LHCN-M2 (cell line): ENCODE data around the gene FUS. TPM values are rescaled to one million over a fixed set of nuclear protein-coding genes. Genes with fewer than 3 reads are reported as not detected.
"Not testable (repeated sequence)": the region's sequence is repeated elsewhere in the genome, so short reads cannot be mapped to it uniquely, and the experiment has no call there.

Experiments used
- DNase-seq: peaks from one replicate; pipeline ENCODE4 v3.0.0-alpha.2; 2012; ENCODE audit warnings: low read depth
- polyA plus RNA-seq: library from polyadenylated mRNA; unstranded; fragments of >200 nt; gene quantifications from one replicate; pipeline ENCODE4 v1.2.1, GENCODE V29; 2012; ENCODE audit warnings: missing spikeins
- total RNA-seq: library from RNA; depleted of rRNA; stranded (reverse); fragments of >200 nt; gene quantifications from 2 replicates; pipeline ENCODE4 v1.2.3, GENCODE V29; 2014; rRNA removed

Gene FUS
- 42.3 and 58.2 TPM in 2 replicates for total RNA-seq
- polyA plus RNA-seq: 552 TPM

DNA sequence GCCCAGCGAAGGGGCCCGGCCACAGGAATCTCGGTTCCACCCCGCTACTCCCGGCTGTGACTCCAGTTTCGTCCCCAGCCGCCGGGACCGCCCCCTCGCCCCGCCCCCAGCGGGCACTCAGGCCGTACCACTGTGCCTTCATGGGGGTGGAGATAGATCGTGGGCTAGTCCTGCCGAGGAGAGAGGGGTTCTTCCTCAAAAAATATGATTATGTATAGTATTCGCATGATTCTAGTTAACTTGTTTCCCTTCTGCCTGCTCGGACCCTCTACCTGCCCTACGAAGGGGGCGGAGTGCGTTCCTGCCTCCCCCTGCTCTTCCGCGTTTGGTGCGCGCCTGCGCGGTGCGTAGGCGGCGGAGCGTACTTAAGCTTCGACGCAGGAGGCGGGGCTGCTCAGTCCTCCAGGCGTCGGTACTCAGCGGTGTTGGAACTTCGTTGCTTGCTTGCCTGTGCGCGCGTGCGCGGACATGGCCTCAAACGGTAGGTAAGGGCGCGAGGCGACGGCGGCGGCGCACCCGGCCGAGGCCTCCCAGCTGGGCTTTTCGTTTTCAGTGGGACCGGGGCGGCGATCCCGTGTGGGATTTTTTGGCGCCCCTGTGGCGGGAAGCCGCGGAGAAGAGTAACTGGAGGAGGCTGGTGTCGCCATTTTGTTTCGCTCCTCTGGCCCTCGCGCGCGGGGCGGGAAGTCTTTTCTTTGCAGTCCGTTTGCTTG lies at the start of gene FUS:
Gene FUS (plus strand): TSS at position 393 of the 713 bp plus-strand sequence. CDS start 76 bp downstream, at position 469.
- DNase-seq: peak; percentile 78

DNA sequence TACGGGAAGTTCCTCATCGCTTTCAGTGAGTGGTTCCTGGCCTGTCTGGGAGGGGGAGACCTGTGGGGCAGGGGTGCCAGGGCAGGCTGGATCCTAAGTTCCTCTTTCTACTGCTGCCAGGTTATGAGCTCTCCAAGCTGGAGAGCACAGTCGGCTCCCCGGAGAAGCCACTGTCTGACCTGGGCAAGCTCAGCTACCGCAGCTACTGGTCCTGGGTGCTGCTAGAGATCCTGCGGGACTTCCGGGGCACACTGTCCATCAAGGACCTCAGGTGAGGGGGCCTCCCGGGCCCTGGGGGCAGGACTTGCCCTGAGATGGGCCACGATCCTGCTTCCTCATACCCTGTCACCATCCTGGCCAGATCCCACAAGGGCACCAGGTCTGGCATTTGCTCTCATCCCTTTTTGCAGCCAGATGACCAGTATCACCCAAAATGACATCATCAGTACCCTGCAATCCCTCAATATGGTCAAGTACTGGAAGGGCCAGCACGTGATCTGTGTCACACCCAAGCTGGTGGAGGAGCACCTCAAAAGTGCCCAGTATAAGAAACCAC lies 49.5 kb upstream of the FUS start:
- no peak for DNase-seq

DNA sequence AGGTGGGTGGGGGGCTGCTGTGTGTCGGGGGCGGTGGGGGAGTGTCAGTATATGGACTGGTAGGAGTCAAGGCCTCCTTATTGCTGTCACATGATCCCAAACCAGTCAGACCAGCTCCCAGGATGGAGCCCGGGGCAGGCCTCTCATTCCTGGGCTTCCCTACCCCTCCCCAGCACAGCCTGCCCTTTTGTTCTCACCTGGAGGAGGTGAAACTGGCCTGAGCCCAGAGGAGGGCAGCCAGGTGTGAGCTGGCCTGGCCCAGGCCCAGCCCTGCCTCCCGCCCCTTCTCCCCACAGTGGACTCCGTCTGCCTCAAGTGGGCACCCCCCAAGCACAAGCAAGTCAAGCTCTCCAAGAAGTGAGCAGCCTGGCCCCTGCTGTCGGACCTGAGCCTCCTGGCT lies 49.0 kb upstream of the FUS start:
- no peak for DNase-seq

DNA sequence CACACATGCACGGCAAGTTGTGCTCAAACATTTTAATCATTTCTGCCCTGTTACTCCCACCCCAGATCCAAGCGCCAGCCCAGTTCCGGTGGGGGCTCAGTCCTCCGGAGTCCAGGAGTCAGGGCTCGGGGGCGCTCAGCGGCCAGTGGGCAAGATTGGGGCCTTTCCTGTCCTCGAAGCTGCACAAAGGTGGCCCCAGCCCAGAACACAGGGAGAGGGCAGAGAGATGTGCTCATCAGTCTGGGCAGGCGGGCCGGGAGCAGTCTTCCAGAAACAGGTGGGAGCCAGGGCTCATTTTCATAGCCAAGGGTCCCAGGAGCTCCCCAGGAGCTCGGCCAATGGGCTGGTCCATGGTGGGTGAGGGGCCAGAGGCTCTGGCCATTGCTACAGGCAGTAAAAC lies 48.5 kb upstream of the FUS start:
- DNase-seq: no peak

DNA sequence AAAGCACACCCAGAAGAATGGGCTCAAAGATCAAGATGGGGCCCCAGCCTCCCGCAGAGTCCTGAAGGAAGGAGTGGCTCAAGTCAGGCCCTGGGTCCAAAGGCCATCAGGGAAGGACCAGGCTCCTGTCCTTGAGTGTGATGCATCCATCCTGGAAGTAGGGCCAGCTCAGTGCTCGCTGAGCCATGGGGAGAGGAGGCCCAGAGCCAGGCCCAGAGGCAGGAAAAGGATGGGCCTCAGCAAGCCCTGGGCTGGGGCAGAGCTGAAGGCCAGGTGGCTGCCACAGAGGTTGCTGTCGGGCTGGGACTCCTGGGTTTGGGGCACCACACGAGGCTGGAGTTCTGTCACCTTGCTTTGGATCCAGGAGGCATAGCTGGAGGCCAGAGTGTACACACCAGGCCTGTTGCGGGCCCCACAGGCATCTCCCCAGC lies 48.1 kb upstream of the FUS start:
- no peak for DNase-seq

DNA sequence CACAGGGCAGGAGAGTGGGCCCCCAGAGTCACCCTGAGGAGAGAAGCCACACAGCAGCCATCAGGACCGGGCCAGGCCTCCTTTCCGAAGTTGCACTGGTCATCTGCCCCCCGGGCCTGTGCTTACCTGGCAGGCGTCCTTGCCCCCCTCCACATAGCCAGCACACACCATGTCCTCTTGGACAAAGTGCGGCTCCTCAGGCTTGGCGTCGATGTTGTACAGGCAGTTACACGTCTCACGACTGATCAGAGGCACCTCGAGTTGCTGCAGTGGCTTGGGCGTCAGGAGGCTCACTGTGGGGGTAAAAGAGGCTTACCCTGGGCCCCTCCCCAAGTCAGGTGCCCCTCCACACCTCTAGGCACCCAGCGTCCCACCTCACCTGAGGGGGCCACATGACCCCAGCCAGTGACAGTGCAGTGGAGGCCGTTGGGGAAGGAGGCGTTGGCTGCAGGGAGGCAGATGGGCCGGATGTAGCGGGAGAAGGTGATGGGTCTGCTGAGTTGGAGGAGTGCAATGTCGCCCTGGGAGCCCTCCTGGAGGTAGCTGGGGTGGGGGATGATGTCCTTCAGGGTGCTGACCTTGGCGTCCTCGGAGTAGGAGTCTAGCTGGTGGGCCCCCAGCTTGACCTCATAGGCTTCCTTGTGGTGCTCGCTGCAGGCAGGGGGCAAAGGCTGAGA lies 47.5 kb upstream of the FUS start:
- DNase-seq: no peak

DNA sequence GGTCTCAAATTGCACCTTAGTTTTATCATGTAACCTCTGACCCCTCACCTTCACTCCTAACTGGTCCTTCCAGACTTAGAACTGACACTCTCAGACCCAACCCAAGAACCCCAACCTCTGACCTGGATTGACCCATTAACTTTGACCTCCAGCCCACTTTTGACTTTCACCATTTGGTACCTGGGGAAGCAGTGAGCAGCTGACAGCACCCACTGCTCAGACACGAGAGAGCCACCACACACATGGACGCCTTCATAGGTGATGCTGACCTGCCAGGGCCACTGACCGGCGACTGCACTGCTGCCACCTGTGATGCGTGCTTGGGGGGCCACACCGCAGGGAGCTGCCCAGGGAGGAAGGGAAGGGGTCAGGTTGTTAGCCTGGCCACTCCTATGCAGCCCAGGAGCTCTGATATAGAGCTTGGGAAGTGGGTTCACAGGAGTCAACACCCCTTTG lies 46.9 kb upstream of the FUS start:
- DNase-seq: no peak

DNA sequence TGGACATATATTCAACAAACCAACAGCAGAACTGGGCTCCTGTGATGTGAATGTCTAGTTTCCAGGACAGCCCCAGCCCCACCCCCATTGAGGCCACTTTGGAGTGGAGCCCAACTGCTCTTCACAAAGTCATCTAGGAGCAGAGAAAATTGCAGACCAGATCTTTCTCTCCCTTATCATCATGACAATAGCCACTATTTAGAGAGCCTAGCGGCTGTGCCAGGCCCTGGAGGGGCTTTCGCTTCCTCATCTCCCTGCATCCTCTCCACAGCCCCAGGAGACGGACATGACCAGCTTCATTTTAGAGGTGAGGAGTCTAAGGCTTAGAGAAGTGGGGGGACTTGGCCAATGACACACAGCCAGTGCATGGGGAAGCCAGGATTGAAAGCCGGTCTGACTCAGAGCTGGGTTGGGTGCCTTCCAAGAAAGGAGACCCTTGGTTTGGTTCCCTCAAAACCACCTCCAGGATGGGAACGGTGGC lies 45.8 kb upstream of the FUS start:
- no peak for DNase-seq

DNA sequence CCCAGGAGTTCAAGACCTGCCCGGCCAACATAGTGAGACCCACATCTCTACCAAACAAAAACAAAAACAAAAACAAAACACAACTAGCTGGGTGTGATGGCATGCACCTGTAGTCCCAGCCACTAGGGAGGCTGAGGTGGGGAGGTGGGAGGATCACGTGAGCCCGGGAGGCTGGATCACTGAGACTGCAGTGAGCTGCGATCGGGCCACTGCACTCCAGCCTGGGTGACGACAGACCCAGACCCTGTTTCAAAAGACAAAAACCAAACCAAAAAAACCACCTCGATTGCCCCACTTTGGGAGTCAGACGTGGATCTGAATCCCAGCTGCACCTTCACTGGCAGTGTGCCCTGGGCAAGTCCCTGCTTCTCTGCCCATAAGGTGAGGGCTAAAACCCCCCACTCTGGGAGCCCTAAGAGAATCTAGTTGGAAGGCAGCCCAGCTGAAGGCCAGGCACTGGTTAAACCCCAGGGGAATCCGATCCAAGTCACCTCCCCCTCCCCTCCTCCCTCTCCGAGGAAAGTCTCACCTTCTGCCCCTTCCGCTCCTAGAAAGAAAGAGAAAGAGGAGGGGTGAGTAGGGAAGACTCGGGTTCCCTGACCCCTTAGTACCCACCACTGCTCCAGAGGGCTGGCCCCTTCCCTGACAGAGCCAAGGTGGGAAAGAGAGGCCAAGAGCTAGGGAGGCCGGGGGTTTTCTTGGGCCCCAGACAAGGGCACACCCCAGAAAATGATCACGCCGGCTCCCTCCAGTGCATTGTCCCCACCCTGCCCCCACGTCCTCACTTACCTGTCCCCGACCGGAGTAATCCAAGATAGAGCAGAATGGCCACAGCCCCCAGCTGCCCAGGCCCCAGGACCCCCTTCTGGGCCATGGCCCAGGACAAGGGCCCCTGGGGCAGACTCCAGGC lies 45.1 kb upstream of the FUS start:
- DNase-seq: no peak

DNA sequence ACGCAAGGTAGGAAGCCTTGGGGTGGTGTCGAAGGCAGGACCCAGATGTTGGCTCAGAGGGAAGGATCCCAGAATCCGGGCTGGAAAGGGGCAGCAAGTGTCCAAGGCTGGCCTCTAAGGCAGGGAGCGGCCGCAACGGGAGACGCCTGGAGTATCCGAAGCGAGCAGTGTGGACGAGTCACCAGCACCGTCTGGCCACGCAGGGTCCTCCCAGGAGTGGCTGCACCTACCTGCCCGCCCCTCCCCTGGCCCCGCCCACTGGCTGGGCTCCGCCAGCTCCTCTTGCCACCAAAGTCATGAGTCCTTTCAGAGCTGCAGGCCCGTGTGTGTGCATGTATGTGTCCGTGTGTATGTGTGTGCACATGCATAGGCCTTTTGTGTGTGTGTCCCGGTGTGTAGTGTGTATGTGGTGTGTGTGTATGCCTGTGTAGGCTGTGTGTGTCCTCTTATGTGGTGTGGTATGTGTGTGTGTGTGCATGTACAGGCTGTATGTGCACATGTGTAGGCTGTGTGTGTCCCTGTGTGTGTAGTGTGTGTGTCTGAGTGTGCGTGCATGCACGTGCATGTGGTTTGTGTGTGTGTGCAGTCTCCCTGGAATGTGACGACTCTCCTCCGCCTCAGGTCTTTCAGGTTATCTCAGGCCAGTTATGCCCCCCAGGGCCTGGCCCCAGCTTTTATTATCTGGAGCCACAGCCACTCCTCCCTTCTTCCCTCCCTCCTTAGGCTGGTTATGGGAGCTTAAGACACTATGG lies 44.2 kb upstream of the FUS start, which contains the start of gene PRSS8:
Gene PRSS8 (minus strand): TSS at position 193 of the 752 bp plus-strand sequence. CDS start 229 bp downstream, outside the sequence.
- DNase-seq: no peak

DNA sequence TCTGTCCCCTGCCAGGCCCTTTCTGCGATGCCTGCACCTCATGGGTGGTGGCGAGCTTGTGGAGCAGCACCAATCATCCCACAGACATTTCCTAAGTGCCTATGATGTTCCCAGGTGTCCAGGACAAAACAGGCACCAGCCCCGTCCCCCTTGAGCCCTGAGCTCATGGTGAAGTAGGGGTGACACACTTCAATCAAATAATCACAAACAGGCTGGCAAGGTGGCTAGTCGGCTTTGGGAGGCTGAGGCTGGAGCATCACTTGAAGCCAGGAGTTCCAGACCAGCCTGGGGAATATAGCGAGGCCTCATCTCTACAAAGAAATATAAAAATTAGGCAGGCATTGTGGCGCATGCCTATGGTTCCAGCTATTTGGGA lies 43.7 kb upstream of the FUS start:
- DNase-seq: no peak

DNA sequence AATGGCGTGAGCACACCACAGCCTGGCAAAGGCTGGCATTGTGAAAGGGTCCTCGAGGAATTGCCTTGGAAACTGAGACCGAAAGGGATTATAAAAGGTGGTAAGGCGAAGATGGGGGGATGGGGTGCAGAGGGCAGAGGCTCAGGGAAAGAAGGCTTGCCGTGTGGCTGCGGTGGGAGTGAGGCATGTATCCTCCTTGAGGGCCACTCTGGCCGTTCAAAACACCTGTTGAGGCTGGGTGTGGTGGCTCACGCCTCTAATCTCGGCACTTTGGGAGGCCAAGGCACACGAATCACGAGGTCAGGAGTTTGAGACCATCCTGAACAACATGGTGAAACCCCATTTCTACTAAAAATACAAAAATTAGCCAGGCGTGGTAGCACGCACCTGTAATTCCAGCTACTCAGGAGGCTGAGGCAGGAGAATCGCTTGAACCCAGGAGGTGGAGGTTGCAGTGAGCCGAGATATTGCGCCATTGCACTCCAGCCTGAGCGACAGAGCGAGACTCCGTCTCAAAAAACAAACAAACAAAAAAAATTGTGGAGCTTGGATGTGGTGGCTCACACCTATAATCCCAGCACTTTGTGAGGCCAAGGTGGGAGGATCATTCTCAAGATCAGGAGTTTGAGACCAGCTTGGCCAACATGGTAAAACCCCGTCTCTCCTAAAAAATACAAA lies 43.0 kb upstream of the FUS start:
- DNase-seq: not testable (repeated sequence)

DNA sequence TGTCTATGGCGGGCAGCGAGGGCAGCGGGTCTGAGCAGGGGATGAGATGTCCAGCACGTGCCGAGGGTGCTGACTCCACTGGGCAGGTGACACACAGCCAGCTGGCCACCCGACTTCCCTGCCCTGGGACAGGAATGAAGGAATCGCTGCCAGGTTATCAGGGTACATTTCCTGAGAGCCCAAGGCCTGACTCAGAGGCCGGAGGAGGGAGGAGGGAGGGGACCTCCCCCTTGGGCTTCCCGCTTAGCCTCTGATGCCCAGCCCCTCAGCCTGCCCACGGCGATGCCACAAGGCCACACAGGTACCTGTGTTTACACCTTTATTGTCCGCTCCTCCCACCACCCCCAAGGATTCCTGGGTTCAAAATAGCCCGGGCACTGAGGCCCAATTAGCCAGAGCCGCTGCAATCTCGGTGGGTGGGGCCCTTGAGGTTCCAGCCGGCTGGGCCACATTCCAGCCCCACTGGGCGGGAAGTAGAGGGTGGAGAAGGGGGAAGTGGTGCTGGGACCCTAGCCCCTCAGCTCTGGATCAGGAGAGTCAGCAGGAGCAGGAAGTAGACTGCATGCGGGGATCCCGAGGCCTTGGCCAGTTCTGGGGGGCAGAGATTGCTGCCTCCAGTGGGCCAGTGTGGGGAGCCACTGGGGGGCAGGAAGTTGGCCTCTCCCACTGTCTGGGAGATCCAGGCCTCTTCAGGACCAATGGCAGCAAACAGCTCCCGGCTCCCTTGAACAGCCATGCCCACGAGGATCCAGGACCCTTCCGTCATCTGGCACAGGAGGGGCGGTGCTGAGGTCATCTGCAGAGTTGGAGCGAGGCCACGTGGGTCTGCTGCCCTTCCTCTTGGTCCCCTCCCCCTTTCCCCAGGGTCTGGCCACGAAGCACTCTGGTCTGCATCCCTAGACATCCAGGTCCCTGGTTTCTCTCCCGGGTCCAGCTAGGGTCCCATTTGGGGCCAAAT lies 41.0 kb upstream of the FUS start:
- DNase-seq: peak; percentile 63

DNA sequence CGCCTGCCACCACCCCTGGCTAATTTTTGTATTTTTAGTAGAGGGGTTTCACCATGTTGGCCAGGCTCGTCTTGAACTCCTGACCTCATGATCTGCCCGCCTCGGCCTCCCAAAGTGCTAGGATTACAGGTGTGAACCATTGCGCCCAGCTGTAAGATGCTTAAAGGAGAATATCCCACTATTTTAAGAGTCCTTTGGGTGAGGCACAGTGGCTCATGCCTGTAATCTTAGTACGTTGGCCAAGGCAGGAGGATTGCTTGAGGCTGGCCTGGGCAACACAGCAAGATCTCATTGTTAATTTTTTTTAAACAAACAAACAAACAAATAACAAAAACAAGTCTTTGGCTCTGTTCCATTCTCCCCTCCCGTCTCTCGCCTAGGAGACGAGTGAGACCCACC lies 38.9 kb upstream of the FUS start:
- DNase-seq: not testable (repeated sequence)

DNA sequence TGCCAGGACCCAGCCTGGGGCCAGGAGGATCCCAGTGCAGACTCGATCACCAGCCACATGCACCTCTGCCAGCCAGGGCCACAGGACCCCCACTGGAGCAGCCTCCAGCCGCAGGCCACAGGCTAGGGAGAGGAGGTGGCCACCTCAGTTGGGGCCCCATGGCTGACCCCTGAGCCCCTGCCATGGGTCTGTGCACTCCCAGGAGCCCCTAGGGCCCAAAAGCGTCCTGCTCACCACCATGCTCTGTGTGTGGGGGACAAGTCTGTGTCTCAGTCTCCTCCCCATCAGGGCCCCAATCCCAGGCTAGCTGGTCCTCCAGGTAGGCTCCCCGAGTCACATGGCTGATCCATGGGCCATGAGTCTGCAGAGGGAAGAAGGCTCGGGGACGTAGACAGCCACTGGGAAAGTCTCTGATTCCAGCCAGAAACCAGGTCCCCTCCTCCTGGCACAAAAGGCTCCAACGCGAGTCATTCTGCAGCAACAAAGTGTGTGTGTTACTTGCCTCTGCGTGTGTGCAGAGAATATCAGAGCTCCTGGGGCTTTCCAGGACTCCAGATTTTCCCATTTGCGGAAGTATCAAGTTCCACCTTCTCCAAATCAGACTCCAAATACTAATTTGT lies 38.3 kb upstream of the FUS start:
- DNase-seq: no peak

DNA sequence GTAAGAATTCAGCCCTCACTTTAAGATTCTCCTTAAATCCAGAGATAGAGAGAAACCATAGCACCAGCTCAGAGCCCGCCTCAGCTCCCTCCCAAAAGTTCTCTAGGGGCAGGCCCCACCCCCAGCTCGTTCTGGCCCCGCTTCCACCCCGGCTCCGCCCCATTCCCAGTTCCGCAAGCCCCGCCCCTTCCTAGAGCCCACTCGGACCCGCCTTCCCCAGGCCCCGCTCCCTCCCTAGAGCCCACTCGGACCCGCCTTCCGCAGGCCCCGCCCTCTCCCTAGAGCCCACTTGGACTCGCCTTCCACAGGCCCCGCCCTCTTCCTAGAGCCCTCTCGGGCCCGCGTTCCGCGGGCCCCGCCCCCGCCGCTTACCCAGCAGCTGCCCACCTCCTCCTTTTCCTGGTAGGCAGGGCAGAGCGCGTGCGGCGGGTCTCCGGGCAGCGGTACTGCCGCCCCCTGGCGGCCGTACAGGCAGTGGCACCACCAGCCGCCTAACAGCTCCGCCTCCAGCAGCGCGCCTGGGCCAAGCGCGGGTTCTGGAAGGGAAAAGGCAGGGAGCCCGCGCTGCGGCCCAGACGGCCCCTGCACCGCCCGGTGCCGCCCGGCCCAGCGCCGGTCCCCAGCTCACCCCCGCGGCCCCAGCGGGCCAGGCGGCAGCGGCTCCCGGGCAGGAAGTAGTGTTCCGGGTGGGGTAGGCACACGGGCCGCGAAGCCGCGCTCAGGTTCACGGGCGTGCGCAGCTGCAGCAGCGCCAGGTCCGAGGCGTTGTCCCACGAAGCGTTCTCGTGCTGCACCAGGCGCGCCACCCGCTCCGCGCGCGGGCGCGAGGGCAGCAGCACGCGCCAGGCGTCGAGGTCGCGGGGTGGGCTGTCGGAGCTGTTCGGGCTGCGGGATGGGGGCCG lies 37.6 kb upstream of the FUS start:
- DNase-seq: peak; percentile 98

DNA sequence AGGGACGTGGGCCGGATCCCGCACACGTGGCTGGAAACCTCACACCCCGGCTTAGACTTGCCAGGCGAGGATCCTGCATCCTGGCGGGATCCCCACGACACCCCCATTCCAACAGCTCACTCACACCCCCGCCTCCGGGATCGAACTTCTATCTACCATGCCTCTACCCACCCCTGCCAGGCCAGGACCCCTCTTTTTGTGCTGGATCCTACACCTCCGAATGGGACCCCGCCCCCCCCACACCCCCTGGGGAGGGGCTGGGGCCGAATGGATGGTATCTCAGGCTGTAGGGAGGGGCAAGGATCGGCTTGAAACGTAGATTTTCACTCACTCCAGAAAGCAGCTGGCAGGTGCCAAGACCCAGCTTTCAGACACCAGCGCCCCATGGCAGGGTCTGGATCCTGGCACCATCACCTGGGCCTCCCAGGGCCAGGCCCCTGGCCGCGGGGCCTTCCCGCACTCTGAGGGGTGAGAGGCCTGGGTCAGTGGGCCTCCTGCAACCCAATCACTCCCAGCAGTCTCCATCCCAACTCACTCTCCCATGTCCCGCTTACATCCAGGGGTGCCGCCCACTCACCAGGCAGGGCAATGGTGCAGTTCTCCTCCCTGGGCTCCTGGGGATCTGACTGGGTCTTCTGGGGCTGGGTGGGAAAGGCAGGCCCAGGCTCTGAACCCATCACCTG lies 36.8 kb upstream of the FUS start:
- no peak for DNase-seq
